Measurements from ENCODE around the gene CTDSPL.

Gene CTDSPL

GRCh38 chr3:37988931-37989525, 127.3 kb downstream of the CTDSPL start:
- TF ChIP-seq SNAI2 (CRISPR knock-in tag; IDR thresholded peaks at IDR 0.05) (no peak), ZFP3 (CRISPR knock-in tag; IDR thresholded peaks at IDR 0.05) (no peak), CSRNP3 (CRISPR knock-in tag; IDR thresholded peaks at IDR 0.05) (no peak), OSR1 (CRISPR knock-in tag; IDR thresholded peaks at IDR 0.05) (no peak), TCF4 (CRISPR knock-in tag; IDR thresholded peaks at IDR 0.05; ENCODE audit: borderline replicate concordance) (no peak), ESRRG (CRISPR knock-in tag; IDR thresholded peaks at IDR 0.05) (no peak), ZNF70 (CRISPR knock-in tag; IDR thresholded peaks at IDR 0.05) (no peak), PPARA (CRISPR knock-in tag; IDR thresholded peaks at IDR 0.05; ENCODE audit: borderline replicate concordance) (no peak), GLIS3 (CRISPR knock-in tag; IDR thresholded peaks at IDR 0.05) (no peak), RARB (CRISPR knock-in tag; IDR thresholded peaks at IDR 0.05) (no peak), CSDC2 (CRISPR knock-in tag; IDR thresholded peaks at IDR 0.05) (no peak)
- TF ChIP-seq, protein P1, sequence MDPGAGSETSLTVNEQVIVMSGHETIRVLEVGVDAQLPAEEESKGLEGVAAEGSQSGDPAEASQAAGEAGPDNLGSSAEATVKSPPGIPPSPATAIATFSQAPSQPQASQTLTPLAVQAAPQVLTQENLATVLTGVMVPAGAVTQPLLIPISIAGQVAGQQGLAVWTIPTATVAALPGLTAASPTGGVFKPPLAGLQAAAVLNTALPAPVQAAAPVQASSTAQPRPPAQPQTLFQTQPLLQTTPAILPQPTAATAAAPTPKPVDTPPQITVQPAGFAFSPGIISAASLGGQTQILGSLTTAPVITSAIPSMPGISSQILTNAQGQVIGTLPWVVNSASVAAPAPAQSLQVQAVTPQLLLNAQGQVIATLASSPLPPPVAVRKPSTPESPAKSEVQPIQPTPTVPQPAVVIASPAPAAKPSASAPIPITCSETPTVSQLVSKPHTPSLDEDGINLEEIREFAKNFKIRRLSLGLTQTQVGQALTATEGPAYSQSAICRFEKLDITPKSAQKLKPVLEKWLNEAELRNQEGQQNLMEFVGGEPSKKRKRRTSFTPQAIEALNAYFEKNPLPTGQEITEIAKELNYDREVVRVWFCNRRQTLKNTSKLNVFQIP (CRISPR knock-in tag; IDR thresholded peaks at IDR 0.05; ENCODE audit: borderline replicate concordance, low read depth), result no peak
- ATAC-seq, result no peak

- ATAC-seq, result no peak
- no peak for TF ChIP-seq ZC3H10 (CRISPR knock-in tag; IDR thresholded peaks at IDR 0.05)
- TF ChIP-seq, protein P2, sequence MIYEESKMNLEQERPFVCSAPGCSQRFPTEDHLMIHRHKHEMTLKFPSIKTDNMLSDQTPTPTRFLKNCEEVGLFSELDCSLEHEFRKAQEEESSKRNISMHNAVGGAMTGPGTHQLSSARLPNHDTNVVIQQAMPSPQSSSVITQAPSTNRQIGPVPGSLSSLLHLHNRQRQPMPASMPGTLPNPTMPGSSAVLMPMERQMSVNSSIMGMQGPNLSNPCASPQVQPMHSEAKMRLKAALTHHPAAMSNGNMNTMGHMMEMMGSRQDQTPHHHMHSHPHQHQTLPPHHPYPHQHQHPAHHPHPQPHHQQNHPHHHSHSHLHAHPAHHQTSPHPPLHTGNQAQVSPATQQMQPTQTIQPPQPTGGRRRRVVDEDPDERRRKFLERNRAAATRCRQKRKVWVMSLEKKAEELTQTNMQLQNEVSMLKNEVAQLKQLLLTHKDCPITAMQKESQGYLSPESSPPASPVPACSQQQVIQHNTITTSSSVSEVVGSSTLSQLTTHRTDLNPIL (CRISPR knock-in tag; IDR thresholded peaks at IDR 0.05; ENCODE audit: low read depth), result no peak
- TF ChIP-seq OSR1 (CRISPR knock-in tag; IDR thresholded peaks at IDR 0.05), result no peak
- no peak for TF ChIP-seq BACH2 (CRISPR knock-in tag; IDR thresholded peaks at IDR 0.05; ENCODE audit: borderline replicate concordance)
- no peak for TF ChIP-seq ZFP3 (CRISPR knock-in tag; IDR thresholded peaks at IDR 0.05)
- no peak for TF ChIP-seq ZNF8 (CRISPR knock-in tag; IDR thresholded peaks at IDR 0.05)
- TF ChIP-seq, protein P3, sequence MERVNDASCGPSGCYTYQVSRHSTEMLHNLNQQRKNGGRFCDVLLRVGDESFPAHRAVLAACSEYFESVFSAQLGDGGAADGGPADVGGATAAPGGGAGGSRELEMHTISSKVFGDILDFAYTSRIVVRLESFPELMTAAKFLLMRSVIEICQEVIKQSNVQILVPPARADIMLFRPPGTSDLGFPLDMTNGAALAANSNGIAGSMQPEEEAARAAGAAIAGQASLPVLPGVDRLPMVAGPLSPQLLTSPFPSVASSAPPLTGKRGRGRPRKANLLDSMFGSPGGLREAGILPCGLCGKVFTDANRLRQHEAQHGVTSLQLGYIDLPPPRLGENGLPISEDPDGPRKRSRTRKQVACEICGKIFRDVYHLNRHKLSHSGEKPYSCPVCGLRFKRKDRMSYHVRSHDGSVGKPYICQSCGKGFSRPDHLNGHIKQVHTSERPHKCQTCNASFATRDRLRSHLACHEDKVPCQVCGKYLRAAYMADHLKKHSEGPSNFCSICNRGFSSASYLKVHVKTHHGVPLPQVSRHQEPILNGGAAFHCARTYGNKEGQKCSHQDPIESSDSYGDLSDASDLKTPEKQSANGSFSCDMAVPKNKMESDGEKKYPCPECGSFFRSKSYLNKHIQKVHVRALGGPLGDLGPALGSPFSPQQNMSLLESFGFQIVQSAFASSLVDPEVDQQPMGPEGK (CRISPR knock-in tag; IDR thresholded peaks at IDR 0.05; ENCODE audit: borderline replicate concordance), result no peak
- TF ChIP-seq SNAI2 (CRISPR knock-in tag; IDR thresholded peaks at IDR 0.05), result no peak
- no peak for TF ChIP-seq CSDC2 (CRISPR knock-in tag; IDR thresholded peaks at IDR 0.05)
- TF ChIP-seq, protein P1 (CRISPR knock-in tag; IDR thresholded peaks at IDR 0.05; ENCODE audit: borderline replicate concordance, low read depth), result no peak
- TF ChIP-seq ZNF565 (CRISPR knock-in tag; conservative IDR thresholded peaks at IDR 0.05; ENCODE audit: low read depth), result no peak
- TF ChIP-seq CSRNP3 (CRISPR knock-in tag; IDR thresholded peaks at IDR 0.05), result no peak
- no peak for TF ChIP-seq ARNTL (CRISPR knock-in tag; IDR thresholded peaks at IDR 0.05; ENCODE audit: borderline replicate concordance, low read depth)
- TF ChIP-seq PPARA (CRISPR knock-in tag; IDR thresholded peaks at IDR 0.05; ENCODE audit: borderline replicate concordance), result no peak
- TF ChIP-seq TSHZ2 (CRISPR knock-in tag; IDR thresholded peaks at IDR 0.05), result no peak
- no peak for TF ChIP-seq RARB (CRISPR knock-in tag; IDR thresholded peaks at IDR 0.05)
- TF ChIP-seq ISL1 (CRISPR knock-in tag; IDR thresholded peaks at IDR 0.05), result no peak
- no peak for TF ChIP-seq ZFP30 (CRISPR knock-in tag; IDR thresholded peaks at IDR 0.05)
- TF ChIP-seq ZNF70 (CRISPR knock-in tag; IDR thresholded peaks at IDR 0.05), result no peak
- TF ChIP-seq TCF4 (CRISPR knock-in tag; IDR thresholded peaks at IDR 0.05; ENCODE audit: borderline replicate concordance), result no peak
Measured at GRCh38 chr3:37989821-37990480, 128.3 kb downstream of the CTDSPL start.

All from SK-N-SH treated with all-trans-retinoic acid at 6 μM for 48 hours (cell line).